H9 (cell line): ENCODE data around the gene LRMDA. TPM values are rescaled to one million over a fixed set of nuclear protein-coding genes. Genes with fewer than 3 reads are reported as not detected.

Experiments
- DNase-seq: peaks from one replicate; pipeline ENCODE4 v3.0.0-alpha.2; 2017
- H2AFZ ChIP-seq: one replicate; pipeline ENCODE4 v1.6.1; 2013; ENCODE audit warnings: mild to moderate bottlenecking, low read length, control low read depth, moderate library complexity
- H2AK5ac ChIP-seq: 2 replicates; pipeline ENCODE4 v1.6.1; 2013; ENCODE audit warnings: low read length, control low read depth, mixed read lengths; ENCODE audit not compliant: insufficient read length
- H2BK120ac ChIP-seq: one replicate; pipeline ENCODE4 v1.6.1; 2013; ENCODE audit warnings: low read depth, mild to moderate bottlenecking, low read length, control low read depth, inconsistent platforms; ENCODE audit not compliant: poor library complexity, severe bottlenecking
- H2BK12ac ChIP-seq: 2 replicates; pipeline ENCODE4 v1.6.1; 2013; ENCODE audit warnings: low read length, control low read depth, mixed read lengths, low read depth; ENCODE audit not compliant: insufficient read length
- H2BK15ac ChIP-seq: 2 replicates; pipeline ENCODE4 v1.6.1; 2013; ENCODE audit warnings: low read depth, low read length, control low read depth
- H2BK20ac ChIP-seq: one replicate; pipeline ENCODE4 v1.6.1; 2013; ENCODE audit warnings: low read depth, mild to moderate bottlenecking, low read length, control low read depth, inconsistent platforms; ENCODE audit not compliant: poor library complexity, severe bottlenecking
- H2BK5ac ChIP-seq: 2 replicates; pipeline ENCODE4 v1.6.1; 2013; ENCODE audit warnings: low read length, control low read depth, mixed read lengths; ENCODE audit not compliant: insufficient read length
- H3K14ac ChIP-seq: 2 replicates; pipeline ENCODE4 v1.6.1; 2013; ENCODE audit warnings: low read length, control low read depth; ENCODE audit not compliant: insufficient read depth
- H3K18ac ChIP-seq: 2 replicates; pipeline ENCODE4 v1.6.1; 2013; ENCODE audit warnings: low read depth, mild to moderate bottlenecking, mixed read lengths, low read length, control low read depth; ENCODE audit not compliant: insufficient read length
- H3K23ac ChIP-seq: 2 replicates; pipeline ENCODE4 v1.6.1; 2013; ENCODE audit warnings: low read length, control low read depth, mixed read lengths, low read depth; ENCODE audit not compliant: insufficient read length
- H3K23me2 ChIP-seq: 2 replicates; pipeline ENCODE4 v1.6.1; 2013; ENCODE audit warnings: low read depth, mild to moderate bottlenecking, mixed read lengths, low read length, control low read depth; ENCODE audit not compliant: insufficient read length, poor library complexity, severe bottlenecking
- H3K27ac ChIP-seq: 2 replicates; pipeline ENCODE4 v1.5.1; 2013; ENCODE audit warnings: low read length, control low read depth, mixed read lengths, low read depth; ENCODE audit not compliant: insufficient read length
- H3K27me3 ChIP-seq: 2 replicates; pipeline ENCODE4 v1.6.1; 2013; ENCODE audit warnings: low read length, control low read depth, inconsistent platforms; ENCODE audit not compliant: insufficient read depth
- H3K4ac ChIP-seq: 2 replicates; pipeline ENCODE4 v1.6.1; 2013; ENCODE audit warnings: low read depth, mild to moderate bottlenecking, control low read depth, inconsistent platforms, low read length, moderate library complexity
- H3K4me1 ChIP-seq: 2 replicates; pipeline ENCODE4 v1.6.1; 2013; ENCODE audit warnings: low read length, control low read depth, inconsistent platforms; ENCODE audit not compliant: insufficient read depth
- H3K4me2 ChIP-seq: 2 replicates; pipeline ENCODE4 v1.6.1; 2013; ENCODE audit warnings: low read length, control low read depth, mixed read lengths; ENCODE audit not compliant: insufficient read length, insufficient read depth
- H3K56ac ChIP-seq: 2 replicates; pipeline ENCODE4 v1.6.1; 2013; ENCODE audit warnings: low read depth, mild to moderate bottlenecking, mixed read lengths, low read length, control low read depth; ENCODE audit not compliant: insufficient read length
- H3K79me1 ChIP-seq: 2 replicates; pipeline ENCODE4 v1.6.1; 2013; ENCODE audit warnings: low read depth, mild to moderate bottlenecking, moderate library complexity, low read length, control low read depth, inconsistent platforms; ENCODE audit not compliant: insufficient read depth, poor library complexity, severe bottlenecking
- H3K79me2 ChIP-seq: 2 replicates; pipeline ENCODE4 v1.6.1; 2013; ENCODE audit warnings: low read length, control low read depth, inconsistent platforms; ENCODE audit not compliant: insufficient read depth
- H3K9ac ChIP-seq: 2 replicates; pipeline ENCODE4 v1.6.1; 2013; ENCODE audit warnings: low read length, control low read depth, mixed read lengths; ENCODE audit not compliant: insufficient read length; ENCODE audit errors: extremely low read depth
- H3K9me3 ChIP-seq: one replicate; pipeline ENCODE4 v1.6.1; 2013; ENCODE audit warnings: low read depth, low read length, inconsistent platforms; ENCODE audit not compliant: control insufficient read depth
- H3T11ph ChIP-seq: one replicate; pipeline ENCODE4 v1.6.1; 2013; ENCODE audit warnings: mild to moderate bottlenecking, low read length, control low read depth, inconsistent platforms
- H4K20me1 ChIP-seq: one replicate; pipeline ENCODE4 v1.6.1; 2013; ENCODE audit not compliant: control insufficient read depth, insufficient read length, insufficient read depth
- H4K5ac ChIP-seq: 2 replicates; pipeline ENCODE4 v1.6.1; 2013; ENCODE audit warnings: low read depth, mild to moderate bottlenecking, mixed read lengths, low read length, control low read depth; ENCODE audit not compliant: insufficient read length
- H4K8ac ChIP-seq: replicated peaks from 2 replicates; pipeline ENCODE4 v1.6.1; 2013; ENCODE audit warnings: low read length, control low read depth, mixed read lengths, low read depth; ENCODE audit not compliant: insufficient read length
- H4K91ac ChIP-seq: 2 replicates; pipeline ENCODE4 v1.6.1; 2013; ENCODE audit warnings: low read depth, mild to moderate bottlenecking, moderate library complexity, mixed read lengths, low read length, control low read depth; ENCODE audit not compliant: insufficient read length
- H3K27ac Mint-ChIP-seq, 3 experiments: 2 replicates in 2 of 3; 3 replicates in 1 of 3; pipeline ENCODE4 v1.8.0; 2020 to 2021; ENCODE audit warnings: mixed read lengths in 3 of 3, mild to moderate bottlenecking in 1 of 3, moderate library complexity in 1 of 3
- H3K27me3 Mint-ChIP-seq: 2 replicates; pipeline ENCODE4 v1.8.0; 2021; ENCODE audit warnings: low read depth, mild to moderate bottlenecking, moderate library complexity, mixed read lengths
- H3K36me3 Mint-ChIP-seq, 3 experiments: 2 replicates in 2 of 3; 3 replicates in 1 of 3; pipeline ENCODE4 v1.8.0; 2020 to 2021; ENCODE audit warnings: low read depth in 3 of 3, mixed read lengths in 3 of 3; ENCODE audit not compliant: insufficient read depth in 1 of 3
- H3K4me1 Mint-ChIP-seq, 2 experiments: 2 replicates each; pipeline ENCODE4 v1.8.0; 2020; ENCODE audit warnings: mixed read lengths in 2 of 2
- H3K4me3 Mint-ChIP-seq, 2 experiments: 2 replicates in 1 of 2; 3 replicates in 1 of 2; pipeline ENCODE4 v1.8.0; 2020 to 2021; ENCODE audit warnings: mild to moderate bottlenecking in 2 of 2, mixed read lengths in 2 of 2, moderate library complexity in 1 of 2
- H3K9me3 Mint-ChIP-seq, 2 experiments: 2 replicates in 1 of 2; 3 replicates in 1 of 2; pipeline ENCODE4 v1.8.0; 2020; ENCODE audit warnings: mild to moderate bottlenecking in 2 of 2, mixed read lengths in 2 of 2, moderate library complexity in 1 of 2
- CTCF ChIP-seq: fragments of 200-600 bp; sonication (generic); conservative IDR thresholded peaks from 3 replicates; pipeline ENCODE4 v1.8.0; 2021; ENCODE audit warnings: antibody characterized with exemption, mild to moderate bottlenecking
- WGBS: extraction: QIAGEN DNeasy Blood & Tissue Kit; methylation state at CpG from one replicate; pipeline ENCODE4 v1.1.7; 2013; ENCODE audit warnings: missing lambda C conversion rate, low lambda C conversion rate, mixed read lengths; ENCODE audit not compliant: insufficient read length; ENCODE audit errors: extremely low coverage; 5-methylcytosine and 5-hydroxymethylcytosine counted together
- total RNA-seq: library from RNA; stranded (reverse); gene quantifications from 2 replicates; pipeline ENCODE4 v1.2.1, GENCODE V29; 2021

LRMDA gene
- total RNA-seq, 1 experiment from 2014 or later, result 1.8 TPM

- Histone ChIP-seq H3K9me3 (no peaks in the 10 kb centered on the region), H2BK120ac (no peak overlapping the region), H2AK5ac (no peak overlapping the region), H4K20me1 (no peaks in the 10 kb centered on the region), H3T11ph (no peak overlapping the region), H2AFZ (no peak overlapping the region), H4K91ac (no peak overlapping the region), H3K4me2 (no peak overlapping the region), H2BK20ac (no peak overlapping the region), H3K18ac (no peak overlapping the region), H2BK5ac (no peak overlapping the region), H4K8ac (no peak overlapping the region), H3K4me1 (no peaks in the 10 kb centered on the region), H2BK12ac (no peak overlapping the region), H3K79me2 (no peaks in the 10 kb centered on the region), H3K56ac (no peak overlapping the region), H3K9ac (no peak overlapping the region), H3K27me3 (no peaks in the 10 kb centered on the region), H2BK15ac (no peak overlapping the region), H4K5ac (no peak overlapping the region), H3K14ac (no peak overlapping the region), H3K4ac (no peak overlapping the region), H3K23ac (no peak overlapping the region), H3K23me2 (no peaks in the 10 kb centered on the region), H3K27ac (no peak overlapping the region), H3K79me1 (no peaks in the 10 kb centered on the region)
- Mint-ChIP-seq H3K27ac (no peak overlapping the region), H3K4me3 (no peak overlapping the region), H3K9me3 (no peaks in the 10 kb centered on the region), H3K27me3 (peaks cover 3% of the 10 kb centered on the region), H3K36me3 (no peaks in the 10 kb centered on the region), H3K4me1 (peaks cover 18 to 24% of the 10 kb centered on the region in 2 experiments)
- DNase-seq, result no peak
- TF ChIP-seq CTCF, result no peak
- no CpG with 5 or more reads among the region's 3 CpGs for WGBS
Measured at GRCh38 chr10:76296957-76297356, 865.5 kb downstream of the LRMDA start.
